HUES6 (cell line): Measurements from ENCODE around the gene TBC1D9B.

ENCODE experiments used
- H3K27ac ChIP-seq: 2 replicates; pipeline ENCODE4 v1.7.0; 2013; ENCODE audit warnings: low read depth, mild to moderate bottlenecking, low read length, inconsistent platforms
- H3K27me3 ChIP-seq: 2 replicates; pipeline ENCODE4 v1.6.1; 2013; ENCODE audit warnings: low read length; ENCODE audit not compliant: control insufficient read depth, insufficient read depth
- H3K36me3 ChIP-seq: 2 replicates; pipeline ENCODE4 v1.6.1; 2013; ENCODE audit warnings: low read length; ENCODE audit not compliant: control insufficient read depth, insufficient read depth
- H3K4me1 ChIP-seq: 2 replicates; pipeline ENCODE4 v1.6.1; 2013; ENCODE audit warnings: low read length; ENCODE audit not compliant: control insufficient read depth, insufficient read depth
- H3K4me3 ChIP-seq: 2 replicates; pipeline ENCODE4 v1.5.1; 2013; ENCODE audit warnings: low read depth, low read length
- H3K9ac ChIP-seq: one replicate; pipeline ENCODE4 v1.6.1; 2013; ENCODE audit warnings: mild to moderate bottlenecking, low read length
- H3K9me3 ChIP-seq: 2 replicates; pipeline ENCODE4 v1.6.1; 2013; ENCODE audit warnings: low read depth, low read length; ENCODE audit not compliant: control insufficient read depth, insufficient read depth

TBC1D9B gene

GRCh38 chr5:179906795-179907555 is 722 bp downstream of the TBC1D9B start:
- Histone ChIP-seq H3K4me3 (peak overlapping the region; percentile 66), H3K27ac (no peak overlapping the region), H3K4me1 (peaks cover 7% of the 10 kb centered on the region; the same call in 1 of the 2 replicates), H3K27me3 (no peaks in the 10 kb centered on the region), H3K9ac (peak overlapping the region; percentile 39), H3K36me3 (peaks cover 24% of the 10 kb centered on the region), H3K9me3 (no peaks in the 10 kb centered on the region)

DNA sequence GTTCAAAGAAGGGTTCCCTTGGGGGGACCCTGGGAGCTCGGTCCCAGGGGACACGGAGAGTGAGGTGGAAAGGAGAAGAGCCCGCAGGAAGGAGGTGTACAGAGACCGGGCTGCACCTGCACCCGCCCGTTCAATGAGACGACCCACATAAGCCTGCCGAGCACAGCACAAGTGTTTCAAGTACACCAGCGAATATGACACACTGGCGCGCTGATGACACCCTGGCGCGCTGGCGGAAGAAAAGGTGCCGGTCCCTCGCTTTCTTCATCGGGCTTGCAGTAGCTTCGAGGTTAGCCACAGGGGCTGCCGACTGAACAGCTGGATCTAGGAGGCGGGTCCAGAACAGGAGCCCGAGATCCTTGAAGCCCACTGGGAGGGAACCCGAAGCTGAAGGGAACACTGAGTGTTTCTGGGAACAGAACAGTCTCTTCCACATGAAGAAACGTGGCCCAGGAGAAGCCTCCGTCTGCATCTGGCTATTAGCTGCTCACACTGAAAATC is 1.4 kb downstream of the TBC1D9B start:
- peaks cover 26% of the 10 kb centered on the region for H3K36me3 ChIP-seq
- H3K27ac ChIP-seq, result no peak overlapping the region
- H3K4me3 ChIP-seq, result peak overlapping the region; percentile 66; the same call in 1 of the 2 replicates
- H3K9ac ChIP-seq, result peak overlapping the region; percentile 39
- H3K4me1 ChIP-seq, result peaks cover 7% of the 10 kb centered on the region; the same call in 1 of the 2 replicates
- no peaks in the 10 kb centered on the region for H3K9me3 ChIP-seq
- no peaks in the 10 kb centered on the region for H3K27me3 ChIP-seq

DNA sequence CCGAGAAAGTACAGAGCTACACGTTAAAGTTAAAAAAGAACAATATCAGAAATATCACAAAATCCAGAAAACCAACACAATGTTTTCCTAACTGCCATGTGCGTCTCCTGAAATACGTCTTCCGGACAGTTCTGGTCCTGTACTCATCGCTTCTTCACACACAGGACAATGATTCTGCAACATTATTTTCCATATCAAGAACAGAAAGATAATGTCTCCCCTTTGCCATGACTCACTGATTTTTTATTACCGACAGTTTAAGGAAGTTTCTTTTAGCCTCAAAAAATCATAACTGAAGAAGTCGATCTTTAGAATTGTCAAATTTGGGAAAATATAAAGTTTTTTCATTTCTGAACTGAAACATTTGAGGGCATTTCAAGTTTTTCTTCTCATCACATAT is 2.5 kb downstream of the TBC1D9B start:
- Histone ChIP-seq H3K27me3 (no peaks in the 10 kb centered on the region), H3K27ac (no peak overlapping the region), H3K36me3 (peaks cover 30% of the 10 kb centered on the region), H3K4me1 (peaks cover 7% of the 10 kb centered on the region; the same call in 1 of the 2 replicates), H3K9me3 (no peaks in the 10 kb centered on the region), H3K9ac (no peak overlapping the region), H3K4me3 (no peak overlapping the region)

DNA sequence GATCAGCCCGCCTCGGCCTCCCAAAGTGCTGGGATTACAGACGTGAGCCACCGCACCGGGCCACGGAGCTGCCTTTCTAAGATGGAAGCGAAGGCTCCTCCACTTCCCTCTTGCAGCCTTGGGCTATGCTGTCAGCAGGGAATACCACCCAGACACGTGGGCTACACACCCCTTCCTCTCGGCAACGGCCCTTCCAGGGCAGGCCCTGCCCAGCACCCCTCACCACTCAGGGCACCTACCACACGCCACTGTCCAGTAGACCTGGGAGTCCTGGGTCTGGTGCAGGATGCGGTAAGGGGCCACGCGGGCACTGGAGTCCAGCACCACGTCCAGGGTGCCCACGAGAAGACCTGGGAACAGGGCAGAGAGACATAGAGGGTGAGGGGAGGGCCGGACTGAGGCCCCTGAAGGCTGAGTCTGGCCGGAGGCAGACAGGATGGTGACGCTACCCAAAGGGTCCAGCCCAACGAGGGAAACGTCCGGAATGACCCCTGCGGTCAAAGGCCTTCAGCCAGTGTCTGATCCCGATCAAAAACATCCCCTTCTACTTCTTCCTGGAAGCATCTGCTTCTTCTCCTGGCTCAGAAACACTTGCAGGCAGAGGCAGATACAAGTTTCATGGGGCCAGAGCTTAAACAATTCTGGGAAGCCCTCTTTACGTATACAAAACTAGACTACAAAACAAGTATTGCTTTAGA is 3.1 kb downstream of the TBC1D9B start:
- Histone ChIP-seq H3K9ac (no peak overlapping the region), H3K27me3 (no peaks in the 10 kb centered on the region), H3K27ac (no peak overlapping the region), H3K36me3 (peaks cover 31% of the 10 kb centered on the region), H3K4me1 (peaks cover 7% of the 10 kb centered on the region; the same call in 1 of the 2 replicates), H3K9me3 (no peaks in the 10 kb centered on the region), H3K4me3 (no peak overlapping the region)

- Histone ChIP-seq H3K9ac (no peak overlapping the region), H3K4me1 (peaks cover 7% of the 10 kb centered on the region; the same call in 1 of the 2 replicates), H3K36me3 (peaks cover 44% of the 10 kb centered on the region), H3K9me3 (no peaks in the 10 kb centered on the region), H3K27me3 (no peaks in the 10 kb centered on the region), H3K27ac (no peak overlapping the region), H3K4me3 (no peak overlapping the region)
Measured at GRCh38 chr5:179902763-179903158, 4.9 kb downstream of the TBC1D9B start.

DNA sequence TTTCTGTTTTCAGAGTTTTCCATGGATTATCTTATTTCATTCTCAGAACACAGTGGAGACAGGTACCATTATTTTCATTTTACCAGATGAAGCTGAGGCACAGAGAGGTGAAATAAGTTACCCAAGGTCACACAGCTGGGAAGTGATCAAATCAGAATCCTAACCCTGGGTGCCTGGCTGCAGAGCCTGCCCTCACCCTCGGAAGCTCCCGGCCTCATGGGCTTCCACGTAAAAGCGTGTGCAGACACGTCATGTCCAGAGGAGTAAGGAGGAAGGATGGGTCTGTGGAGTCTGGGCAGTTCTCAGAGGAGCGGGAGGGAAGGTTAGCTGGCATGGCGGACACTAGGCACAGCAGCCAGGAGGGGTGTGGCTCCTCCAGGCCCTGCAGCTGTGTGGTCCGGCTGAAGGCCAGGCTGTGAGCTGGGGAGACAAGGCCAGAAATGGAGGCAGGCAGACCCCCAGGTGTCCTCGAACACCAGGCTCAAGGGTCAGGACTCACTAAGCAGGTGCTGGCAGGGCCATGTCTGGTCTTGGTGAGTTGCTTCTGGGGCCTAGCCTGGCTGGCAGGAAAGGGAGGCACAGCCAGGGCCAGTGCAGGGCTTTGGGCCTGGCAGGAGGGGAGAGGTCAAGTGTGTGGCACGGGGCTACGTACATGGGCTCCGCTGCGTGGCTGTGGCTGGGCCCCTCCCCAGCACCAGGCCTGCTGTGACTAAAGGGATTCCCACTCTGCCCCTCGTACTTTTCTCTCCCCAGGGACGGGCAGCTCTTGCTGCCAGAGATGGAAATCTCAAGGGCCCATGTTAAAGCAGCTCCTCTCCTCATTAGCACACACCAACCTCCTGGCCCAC is 5.6 kb downstream of the TBC1D9B start:
- Histone ChIP-seq H3K4me1 (peaks cover 7% of the 10 kb centered on the region; the same call in 1 of the 2 replicates), H3K9me3 (no peaks in the 10 kb centered on the region), H3K9ac (no peak overlapping the region), H3K36me3 (peaks cover 49% of the 10 kb centered on the region), H3K27ac (no peak overlapping the region), H3K27me3 (no peaks in the 10 kb centered on the region), H3K4me3 (no peak overlapping the region)

DNA sequence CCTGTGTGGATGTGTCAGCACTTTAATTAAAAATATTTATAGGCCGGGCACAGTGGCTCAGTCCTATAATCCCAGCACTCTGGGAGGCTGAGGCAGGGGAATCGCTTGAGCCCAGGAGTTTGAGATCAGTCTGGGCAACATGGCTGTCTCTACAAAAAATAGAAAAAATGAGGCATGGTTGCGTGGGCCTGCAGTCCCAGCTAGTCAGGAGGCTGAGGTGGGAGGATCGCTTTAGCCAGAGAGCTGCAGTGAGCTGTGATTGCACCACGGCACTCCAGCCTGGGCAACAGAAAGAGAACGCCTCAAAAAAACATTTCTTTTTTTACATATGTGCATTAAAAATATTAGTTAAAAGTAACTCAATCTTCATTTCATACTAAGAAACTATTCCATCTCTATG is 6.2 kb downstream of the TBC1D9B start:
- no peaks in the 10 kb centered on the region for H3K9me3 ChIP-seq
- no peak overlapping the region for H3K4me3 ChIP-seq
- no peak overlapping the region for H3K9ac ChIP-seq
- no peaks in the 10 kb centered on the region for H3K27me3 ChIP-seq
- no peak overlapping the region for H3K27ac ChIP-seq
- peaks cover 1% of the 10 kb centered on the region; the same call in 1 of the 2 replicates for H3K4me1 ChIP-seq
- H3K36me3 ChIP-seq, result peaks cover 50% of the 10 kb centered on the region

DNA sequence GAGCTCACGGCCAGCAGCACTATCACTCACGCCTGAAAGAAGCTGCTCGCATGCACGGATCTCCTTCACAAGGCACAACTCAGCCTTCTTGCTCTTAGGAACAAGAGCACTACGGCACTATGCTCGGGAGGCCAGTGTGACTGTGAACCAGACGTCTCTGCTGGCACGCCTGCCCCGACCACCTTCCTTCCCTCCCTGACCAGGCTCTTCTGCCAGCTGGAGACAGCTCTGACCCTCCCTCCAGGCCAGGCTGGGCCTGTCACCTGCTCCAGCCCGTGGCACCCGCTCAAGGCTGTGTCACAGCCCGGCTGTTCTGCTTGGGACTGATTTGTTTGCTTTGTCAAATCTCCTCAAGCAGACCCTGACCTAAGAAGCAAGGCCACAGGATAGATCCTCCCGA is 7.0 kb downstream of the TBC1D9B start:
- no peaks in the 10 kb centered on the region for H3K9me3 ChIP-seq
- H3K9ac ChIP-seq, result no peak overlapping the region
- peaks cover 56% of the 10 kb centered on the region for H3K36me3 ChIP-seq
- no peak overlapping the region for H3K4me3 ChIP-seq
- H3K27me3 ChIP-seq, result no peaks in the 10 kb centered on the region
- H3K27ac ChIP-seq, result no peak overlapping the region
- H3K4me1 ChIP-seq, result peaks cover 4% of the 10 kb centered on the region; the same call in 1 of the 2 replicates

DNA sequence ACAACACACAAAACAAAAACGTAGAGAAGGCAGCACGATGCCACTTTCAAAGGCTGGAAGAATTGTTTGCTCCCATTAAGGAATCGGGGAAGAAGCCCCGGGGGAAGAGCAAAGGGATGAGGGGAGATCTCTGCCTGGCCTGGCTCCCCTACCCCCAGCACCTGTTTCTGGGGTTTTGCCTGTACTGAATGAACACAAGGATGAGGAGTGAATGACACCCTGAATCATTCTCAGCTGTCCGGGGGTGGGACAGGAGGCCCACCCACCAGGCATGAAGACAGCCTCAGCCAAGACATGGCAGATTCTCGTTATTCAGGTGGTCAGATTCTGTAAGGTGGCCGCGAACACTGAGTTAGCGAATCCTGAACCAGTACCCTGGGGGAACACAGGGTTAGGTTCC is 7.5 kb downstream of the TBC1D9B start:
- H3K9ac ChIP-seq, result no peak overlapping the region
- no peak overlapping the region for H3K4me3 ChIP-seq
- no peaks in the 10 kb centered on the region for H3K9me3 ChIP-seq
- H3K27ac ChIP-seq, result no peak overlapping the region
- no peaks in the 10 kb centered on the region for H3K27me3 ChIP-seq
- H3K36me3 ChIP-seq, result peaks cover 56% of the 10 kb centered on the region
- peaks cover 9% of the 10 kb centered on the region; the same call in 1 of the 2 replicates for H3K4me1 ChIP-seq

GRCh38 chr5:179895861-179896260 is 11.8 kb downstream of the TBC1D9B start:
- Histone ChIP-seq H3K9me3 (no peaks in the 10 kb centered on the region), H3K27me3 (no peaks in the 10 kb centered on the region), H3K9ac (no peak overlapping the region), H3K4me3 (no peak overlapping the region), H3K4me1 (peaks cover 12% of the 10 kb centered on the region; the same call in 1 of the 2 replicates), H3K36me3 (peaks cover 69% of the 10 kb centered on the region), H3K27ac (no peak overlapping the region)
